B cell (primary cell): Measurements from ENCODE around the gene CHKA.

Source experiments
- EZH2 ChIP-seq: IDR thresholded peaks from 2 replicates; pipeline ENCODE4 v1.6.1; 2012; ENCODE audit warnings: borderline replicate concordance, low read depth, mild to moderate bottlenecking, moderate library complexity, low read length; ENCODE audit not compliant: insufficient read depth, poor library complexity, severe bottlenecking
- TF ChIP-seq, protein P1 (sequence below): fragments of 200-600 bp; IDR thresholded peaks from one replicate; pipeline ENCODE4 v1.8.0; 2022; ENCODE audit warnings: antibody characterized with exemption, mild to moderate bottlenecking

DNA sequence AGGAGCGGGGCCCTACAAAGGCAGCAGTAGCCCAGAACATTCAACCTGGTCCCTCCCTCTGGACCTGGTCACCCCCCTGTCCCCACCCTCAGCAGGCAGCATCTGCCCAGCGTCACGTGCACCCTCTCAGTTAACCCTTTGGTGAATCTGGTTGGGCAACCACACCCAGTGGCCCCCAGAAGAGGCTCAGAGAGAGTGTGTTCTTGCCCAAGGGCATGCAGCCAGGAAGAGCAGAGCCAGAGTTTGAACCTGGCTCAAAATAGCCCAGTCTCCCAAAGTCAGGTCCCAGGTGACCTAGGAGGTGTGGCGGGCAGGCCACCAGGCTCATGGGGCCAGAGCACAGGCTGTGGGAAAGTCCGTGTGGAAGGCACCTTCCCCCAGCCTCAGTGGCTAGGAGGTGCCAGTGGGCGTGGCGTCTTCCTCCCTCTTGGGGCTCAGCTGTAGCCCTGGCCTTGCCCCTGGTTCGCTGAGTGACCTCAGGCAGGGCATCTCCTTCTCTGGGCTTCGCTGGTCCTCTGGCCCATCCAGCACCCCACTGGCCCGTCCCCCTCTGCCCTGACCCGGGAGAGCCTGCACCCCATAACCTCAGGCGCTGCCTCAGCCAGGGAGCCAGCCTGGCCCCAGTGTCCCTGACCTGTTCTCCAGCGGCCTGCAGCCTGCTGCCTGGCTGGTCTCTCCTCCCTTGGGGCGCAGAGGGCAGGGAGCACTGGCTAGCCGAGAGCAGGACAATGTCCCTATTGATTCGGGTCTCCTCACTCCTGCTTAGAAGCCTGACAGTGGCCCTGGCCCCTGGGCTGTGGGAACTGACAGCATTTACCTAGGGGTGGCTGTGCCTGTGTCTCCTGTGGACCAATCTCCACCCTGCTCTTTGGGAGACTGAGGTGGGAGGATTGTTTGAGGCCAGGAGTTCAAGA lies 104.0 kb downstream of the CHKA start:
- TF ChIP-seq, protein P1, sequence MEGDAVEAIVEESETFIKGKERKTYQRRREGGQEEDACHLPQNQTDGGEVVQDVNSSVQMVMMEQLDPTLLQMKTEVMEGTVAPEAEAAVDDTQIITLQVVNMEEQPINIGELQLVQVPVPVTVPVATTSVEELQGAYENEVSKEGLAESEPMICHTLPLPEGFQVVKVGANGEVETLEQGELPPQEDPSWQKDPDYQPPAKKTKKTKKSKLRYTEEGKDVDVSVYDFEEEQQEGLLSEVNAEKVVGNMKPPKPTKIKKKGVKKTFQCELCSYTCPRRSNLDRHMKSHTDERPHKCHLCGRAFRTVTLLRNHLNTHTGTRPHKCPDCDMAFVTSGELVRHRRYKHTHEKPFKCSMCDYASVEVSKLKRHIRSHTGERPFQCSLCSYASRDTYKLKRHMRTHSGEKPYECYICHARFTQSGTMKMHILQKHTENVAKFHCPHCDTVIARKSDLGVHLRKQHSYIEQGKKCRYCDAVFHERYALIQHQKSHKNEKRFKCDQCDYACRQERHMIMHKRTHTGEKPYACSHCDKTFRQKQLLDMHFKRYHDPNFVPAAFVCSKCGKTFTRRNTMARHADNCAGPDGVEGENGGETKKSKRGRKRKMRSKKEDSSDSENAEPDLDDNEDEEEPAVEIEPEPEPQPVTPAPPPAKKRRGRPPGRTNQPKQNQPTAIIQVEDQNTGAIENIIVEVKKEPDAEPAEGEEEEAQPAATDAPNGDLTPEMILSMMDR = no peak
- TF ChIP-seq EZH2 = no peak
